ENCODE measurements around the gene PMM1. TPM values are rescaled to one million over a fixed set of nuclear protein-coding genes. Genes with fewer than 3 reads are reported as not detected.

PMM1 gene
- total RNA-seq, 4 donors from 2014 or later = 17.7 to 26.1 (median 23.8) TPM

GRCh38 chr22:41600976-41601375 lies 11.3 kb upstream of the PMM1 start:
- no peaks in the 10 kb centered on the region for H3K27me3 ChIP-seq
- no peak overlapping the region for H3K27ac ChIP-seq
- WGBS, 2 donors = 90 to 95% methylated on average over 8 of the region's 8 CpGs
- peaks cover 0 to 5% of the 10 kb centered on the region in 2 donors for H3K4me1 ChIP-seq
- H3K36me3 ChIP-seq = peaks cover 5 to 18% of the 10 kb centered on the region in 2 donors
- TF ChIP-seq POLR2A (IDR thresholded peaks at IDR 0.05) (no peak), CTCF (IDR thresholded peaks at IDR 0.05) (no peak)
- H3K4me3 ChIP-seq (replicated peaks in 1 of 3) = no peak overlapping the region
- no peaks in the 10 kb centered on the region for H3K9me3 ChIP-seq
- no peak for DNase-seq
- intact Hi-C loops (cut with DNase I) = no loop called here

- no peak overlapping the region for H3K4me3 ChIP-seq (replicated peaks in 1 of 3)
- peaks cover 0 to 5% of the 10 kb centered on the region in 2 donors for H3K4me1 ChIP-seq
- intact Hi-C loops (cut with DNase I) = loop anchor here (5.0 to 10.0 kb wide), 2 partner anchors 57 to 204 kb away; partner anchors contain the start of gene POLR3H
- no peaks in the 10 kb centered on the region for H3K9me3 ChIP-seq
- H3K27me3 ChIP-seq = no peaks in the 10 kb centered on the region
- 90 to 93% methylated on average over 8 of the region's 8 CpGs for WGBS, 2 donors
- TF ChIP-seq POLR2A (IDR thresholded peaks at IDR 0.05) = no peak
- no peak for TF ChIP-seq CTCF (IDR thresholded peaks at IDR 0.05)
- no peak for DNase-seq
- peaks cover 0 to 14% of the 10 kb centered on the region in 2 donors for H3K36me3 ChIP-seq
- no peak overlapping the region for H3K27ac ChIP-seq
These were observed 9.4 kb upstream of the PMM1 start for GRCh38 chr22:41598891-41599635.

GRCh38 chr22:41598081-41598480 lies 8.4 kb upstream of the PMM1 start:
- no peak for DNase-seq
- peaks cover 0 to 5% of the 10 kb centered on the region in 2 donors for H3K4me1 ChIP-seq
- peaks cover 0 to 14% of the 10 kb centered on the region in 2 donors for H3K36me3 ChIP-seq
- peak overlapping the region in 2 of 3 donors; percentile 50 to 56 for H3K27ac ChIP-seq
- H3K9me3 ChIP-seq = no peaks in the 10 kb centered on the region
- no peak overlapping the region for H3K4me3 ChIP-seq (replicated peaks in 1 of 3)
- no peak for TF ChIP-seq CTCF (IDR thresholded peaks at IDR 0.05)
- TF ChIP-seq POLR2A (IDR thresholded peaks at IDR 0.05) = no peak
- H3K27me3 ChIP-seq = no peaks in the 10 kb centered on the region
- intact Hi-C loops (cut with DNase I) = loop anchor here (5.0 to 10.0 kb wide), 2 partner anchors 56 to 203 kb away; partner anchors contain the start of gene POLR3H
- 90 to 91% methylated on average over 5 of the region's 5 CpGs for WGBS, 2 donors

- DNase-seq = no peak
- no peaks in the 10 kb centered on the region for H3K9me3 ChIP-seq
- H3K4me3 ChIP-seq (replicated peaks in 1 of 3) = no peak overlapping the region
- H3K27ac ChIP-seq = peak overlapping the region; percentile 44 to 56 (median 50)
- no peaks in the 10 kb centered on the region for H3K27me3 ChIP-seq
- H3K36me3 ChIP-seq = peaks cover 0 to 10% of the 10 kb centered on the region in 2 donors
- intact Hi-C loops (cut with DNase I) = loop anchor here (5.0 to 10.0 kb wide), 2 partner anchors 55 to 203 kb away; partner anchors contain the start of gene POLR3H
- no peak for TF ChIP-seq CTCF (IDR thresholded peaks at IDR 0.05)
- no peak for TF ChIP-seq POLR2A (IDR thresholded peaks at IDR 0.05)
- 53 to 80% methylated on average over 2 of the region's 2 CpGs for WGBS, 2 donors
- H3K4me1 ChIP-seq = peaks cover 0 to 5% of the 10 kb centered on the region in 2 donors
These were observed 8.0 kb upstream of the PMM1 start for GRCh38 chr22:41597635-41597953.

Data from thyroid gland (tissue), 4 donors.